Measurements from ENCODE around the gene C1QTNF8. TPM values are rescaled to one million over a fixed set of nuclear protein-coding genes. Genes with fewer than 3 reads are reported as not detected.

C1QTNF8 gene
- total RNA-seq, 1 experiment from 2014 or later, result 0.27 TPM

DNA sequence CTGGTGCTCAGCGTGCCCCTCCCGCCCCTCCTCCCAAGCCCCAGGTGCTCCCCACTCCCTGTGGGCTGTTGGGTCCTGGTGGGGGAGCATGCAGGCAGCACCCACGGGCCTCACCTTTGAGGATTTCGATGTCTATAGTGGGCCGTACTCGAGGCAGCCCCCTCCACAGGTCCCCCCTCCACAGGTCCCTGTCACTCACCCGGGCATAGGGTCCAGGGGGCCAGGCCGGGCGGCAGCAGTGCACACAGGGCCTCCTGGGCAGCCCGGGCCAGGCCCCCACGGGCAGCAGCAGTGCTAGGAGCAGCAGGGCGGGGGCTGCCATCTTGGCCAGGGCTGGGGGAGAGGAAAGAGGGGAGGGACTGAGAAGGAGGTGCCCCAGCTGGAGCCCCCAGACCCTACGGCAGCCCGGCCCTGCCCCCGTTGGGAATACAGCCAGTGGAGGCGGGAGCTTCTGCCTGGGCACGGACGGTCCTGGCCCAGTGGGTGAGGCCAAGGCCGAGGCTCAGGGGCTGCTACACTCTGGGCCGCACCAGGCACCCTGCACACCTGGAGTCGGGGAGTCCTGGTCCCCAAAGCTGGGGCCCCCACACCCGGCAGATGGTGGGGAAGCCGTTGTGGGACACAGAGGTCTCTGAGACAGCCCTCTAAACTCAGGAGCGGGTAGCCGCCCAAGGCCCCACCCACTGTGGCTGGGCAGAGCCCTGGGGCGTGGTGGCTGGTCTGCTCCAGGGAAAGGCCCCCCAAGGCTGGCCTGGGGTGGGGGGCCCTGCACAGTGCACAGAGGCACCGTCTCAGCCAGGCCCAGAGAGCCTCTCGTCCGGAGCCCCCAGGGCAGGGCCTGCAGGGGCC lies 1.2 kb downstream of the C1QTNF8 start:
- ChIA-PET RAD21 (ENCODE audit: low non-redundant PET in 1 of 2, low total read pairs in 2 of 2, uncharacterized antibody in 2 of 2, unreplicated experiment in 2 of 2) (no interaction called here), CTCF (no interaction called here), POLR2A (no interaction called here)
- Histone ChIP-seq H2AFZ (ENCODE audit: low read depth, low read length, poor library complexity, severe bottlenecking) (no peak overlapping the region), H3K4me1 (ENCODE audit: control insufficient read depth in 1 of 2, insufficient read depth in 2 of 2, low read length in 2 of 2) (peaks cover 28 to 69% of the 10 kb centered on the region in 2 experiments), H4K20me1 (ENCODE audit: insufficient read depth) (no peaks in the 10 kb centered on the region), H3K4me2 (ENCODE audit: low read length) (0 out of 2 replicates have a peak overlapping the region, but pooled peaks have one; percentile 21), H3K79me2 (ENCODE audit: insufficient read depth, low read length) (no peaks in the 10 kb centered on the region), H3K9me3 (ENCODE audit: control insufficient read depth in 1 of 2, insufficient read depth in 1 of 2, low read depth in 1 of 2, low read length in 2 of 2) (no peaks in the 10 kb centered on the region), H3K36me3 (ENCODE audit: control insufficient read depth in 1 of 2, insufficient read depth in 2 of 2, low read length in 2 of 2) (no peaks in the 10 kb centered on the region), H3K9me2 (ENCODE audit: insufficient read depth) (no peaks in the 10 kb centered on the region), H3K27ac (ENCODE audit: low read depth, low read length) (peak overlapping the region; percentile 25; the same call in 1 of the 2 replicates), H3K4me3 (replicated peaks in 1 of 2; ENCODE audit: low read depth in 1 of 2, low read length in 2 of 2) (no peak overlapping the region), H3K27me3 (ENCODE audit: insufficient read depth, low read length) (no peaks in the 10 kb centered on the region), H3K9ac (ENCODE audit: low read length) (no peak overlapping the region)
- no peak for DNase-seq (ENCODE audit: low read depth, low spot score)
- intact Hi-C loops (cut with micrococcal nuclease), result no loop called here
- ATAC-seq, result no peak
- TF ChIP-seq EGR1 (IDR thresholded peaks at IDR 0.05; ENCODE audit: low read depth), result no peak
- TF ChIP-seq POLR2A (IDR thresholded peaks at IDR 0.05; ENCODE audit: borderline replicate concordance, extremely low read depth, insufficient read depth, insufficient read length), result no peak
- TF ChIP-seq SIN3A (IDR thresholded peaks at IDR 0.05; ENCODE audit: low read depth), result no peak
- TF ChIP-seq, protein P1, sequence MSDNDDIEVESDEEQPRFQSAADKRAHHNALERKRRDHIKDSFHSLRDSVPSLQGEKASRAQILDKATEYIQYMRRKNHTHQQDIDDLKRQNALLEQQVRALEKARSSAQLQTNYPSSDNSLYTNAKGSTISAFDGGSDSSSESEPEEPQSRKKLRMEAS (IDR thresholded peaks at IDR 0.05), result no peak
- TF ChIP-seq, protein P2, sequence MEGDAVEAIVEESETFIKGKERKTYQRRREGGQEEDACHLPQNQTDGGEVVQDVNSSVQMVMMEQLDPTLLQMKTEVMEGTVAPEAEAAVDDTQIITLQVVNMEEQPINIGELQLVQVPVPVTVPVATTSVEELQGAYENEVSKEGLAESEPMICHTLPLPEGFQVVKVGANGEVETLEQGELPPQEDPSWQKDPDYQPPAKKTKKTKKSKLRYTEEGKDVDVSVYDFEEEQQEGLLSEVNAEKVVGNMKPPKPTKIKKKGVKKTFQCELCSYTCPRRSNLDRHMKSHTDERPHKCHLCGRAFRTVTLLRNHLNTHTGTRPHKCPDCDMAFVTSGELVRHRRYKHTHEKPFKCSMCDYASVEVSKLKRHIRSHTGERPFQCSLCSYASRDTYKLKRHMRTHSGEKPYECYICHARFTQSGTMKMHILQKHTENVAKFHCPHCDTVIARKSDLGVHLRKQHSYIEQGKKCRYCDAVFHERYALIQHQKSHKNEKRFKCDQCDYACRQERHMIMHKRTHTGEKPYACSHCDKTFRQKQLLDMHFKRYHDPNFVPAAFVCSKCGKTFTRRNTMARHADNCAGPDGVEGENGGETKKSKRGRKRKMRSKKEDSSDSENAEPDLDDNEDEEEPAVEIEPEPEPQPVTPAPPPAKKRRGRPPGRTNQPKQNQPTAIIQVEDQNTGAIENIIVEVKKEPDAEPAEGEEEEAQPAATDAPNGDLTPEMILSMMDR (IDR thresholded peaks at IDR 0.05 in 2 of 3, conservative IDR thresholded peaks at IDR 0.05 in 1 of 3; ENCODE audit: borderline replicate concordance in 1 of 3, insufficient read depth in 1 of 3, low read depth in 2 of 3, low read length in 2 of 3), result no peak
- TF ChIP-seq, protein P3, sequence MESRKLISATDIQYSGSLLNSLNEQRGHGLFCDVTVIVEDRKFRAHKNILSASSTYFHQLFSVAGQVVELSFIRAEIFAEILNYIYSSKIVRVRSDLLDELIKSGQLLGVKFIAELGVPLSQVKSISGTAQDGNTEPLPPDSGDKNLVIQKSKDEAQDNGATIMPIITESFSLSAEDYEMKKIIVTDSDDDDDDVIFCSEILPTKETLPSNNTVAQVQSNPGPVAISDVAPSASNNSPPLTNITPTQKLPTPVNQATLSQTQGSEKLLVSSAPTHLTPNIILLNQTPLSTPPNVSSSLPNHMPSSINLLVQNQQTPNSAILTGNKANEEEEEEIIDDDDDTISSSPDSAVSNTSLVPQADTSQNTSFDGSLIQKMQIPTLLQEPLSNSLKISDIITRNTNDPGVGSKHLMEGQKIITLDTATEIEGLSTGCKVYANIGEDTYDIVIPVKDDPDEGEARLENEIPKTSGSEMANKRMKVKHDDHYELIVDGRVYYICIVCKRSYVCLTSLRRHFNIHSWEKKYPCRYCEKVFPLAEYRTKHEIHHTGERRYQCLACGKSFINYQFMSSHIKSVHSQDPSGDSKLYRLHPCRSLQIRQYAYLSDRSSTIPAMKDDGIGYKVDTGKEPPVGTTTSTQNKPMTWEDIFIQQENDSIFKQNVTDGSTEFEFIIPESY (IDR thresholded peaks at IDR 0.05; ENCODE audit: extremely low read depth, insufficient replicate concordance, low read length), result no peak
- TF ChIP-seq, protein P4, sequence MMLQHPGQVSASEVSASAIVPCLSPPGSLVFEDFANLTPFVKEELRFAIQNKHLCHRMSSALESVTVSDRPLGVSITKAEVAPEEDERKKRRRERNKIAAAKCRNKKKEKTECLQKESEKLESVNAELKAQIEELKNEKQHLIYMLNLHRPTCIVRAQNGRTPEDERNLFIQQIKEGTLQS (IDR thresholded peaks at IDR 0.05), result no peak
- no peak for TF ChIP-seq ZFX (IDR thresholded peaks at IDR 0.05)
- no TSS peak for BruUV-seq (replicated peaks)
